ENCODE data around the gene FANK1.

FANK1 gene

GRCh38 chr10:125979976-125980375, 83.6 kb downstream of the FANK1 start:
- H3K36me3 ChIP-seq (ENCODE audit: control insufficient read depth, insufficient read depth, low read length), result no peaks in the 10 kb centered on the region
- no peaks in the 10 kb centered on the region for H3K27me3 ChIP-seq (ENCODE audit: control insufficient read depth, insufficient read depth, low read length)
- H3K9ac ChIP-seq (ENCODE audit: low read length), result no peak overlapping the region
- H3K4me3 ChIP-seq (ENCODE audit: low read depth, low read length), result no peak overlapping the region
- H3K4me1 ChIP-seq (ENCODE audit: control insufficient read depth, insufficient read depth, low read length), result peaks cover 17% of the 10 kb centered on the region
- no peaks in the 10 kb centered on the region for H3K9me3 ChIP-seq (ENCODE audit: control insufficient read depth, insufficient read depth, low read depth, low read length)
- H3K27ac ChIP-seq (ENCODE audit: low read depth, low read length), result no peak overlapping the region

- no peak overlapping the region for H3K9ac ChIP-seq (ENCODE audit: low read length)
- H3K9me3 ChIP-seq (ENCODE audit: control insufficient read depth, insufficient read depth, low read depth, low read length), result no peaks in the 10 kb centered on the region
- H3K4me3 ChIP-seq (ENCODE audit: low read depth, low read length), result no peak overlapping the region
- no peaks in the 10 kb centered on the region for H3K27me3 ChIP-seq (ENCODE audit: control insufficient read depth, insufficient read depth, low read length)
- no peak overlapping the region for H3K27ac ChIP-seq (ENCODE audit: low read depth, low read length)
- H3K36me3 ChIP-seq (ENCODE audit: control insufficient read depth, insufficient read depth, low read length), result no peaks in the 10 kb centered on the region
- peaks cover 17% of the 10 kb centered on the region for H3K4me1 ChIP-seq (ENCODE audit: control insufficient read depth, insufficient read depth, low read length)
Measured at GRCh38 chr10:125980521-125981035, 84.2 kb downstream of the FANK1 start.

- Histone ChIP-seq H3K9me3 (ENCODE audit: control insufficient read depth, insufficient read depth, low read depth, low read length) (no peaks in the 10 kb centered on the region), H3K4me1 (ENCODE audit: control insufficient read depth, insufficient read depth, low read length) (peaks cover 17% of the 10 kb centered on the region), H3K9ac (ENCODE audit: low read length) (no peak overlapping the region), H3K27ac (ENCODE audit: low read depth, low read length) (no peak overlapping the region), H3K27me3 (ENCODE audit: control insufficient read depth, insufficient read depth, low read length) (no peaks in the 10 kb centered on the region), H3K4me3 (ENCODE audit: low read depth, low read length) (no peak overlapping the region), H3K36me3 (ENCODE audit: control insufficient read depth, insufficient read depth, low read length) (no peaks in the 10 kb centered on the region)
Measured at GRCh38 chr10:125982260-125982948, 86.0 kb downstream of the FANK1 start.

- H3K27me3 ChIP-seq (ENCODE audit: control insufficient read depth, insufficient read depth, low read length), result no peaks in the 10 kb centered on the region
- no peak overlapping the region for H3K9ac ChIP-seq (ENCODE audit: low read length)
- no peak overlapping the region for H3K4me3 ChIP-seq (ENCODE audit: low read depth, low read length)
- no peak overlapping the region for H3K27ac ChIP-seq (ENCODE audit: low read depth, low read length)
- no peaks in the 10 kb centered on the region for H3K36me3 ChIP-seq (ENCODE audit: control insufficient read depth, insufficient read depth, low read length)
- H3K4me1 ChIP-seq (ENCODE audit: control insufficient read depth, insufficient read depth, low read length), result peaks cover 15% of the 10 kb centered on the region
- no peaks in the 10 kb centered on the region for H3K9me3 ChIP-seq (ENCODE audit: control insufficient read depth, insufficient read depth, low read depth, low read length)
Measured at GRCh38 chr10:125983161-125983560, 86.8 kb downstream of the FANK1 start.

GRCh38 chr10:125983656-125984055, 87.3 kb downstream of the FANK1 start:
- peaks cover 14% of the 10 kb centered on the region for H3K4me1 ChIP-seq (ENCODE audit: control insufficient read depth, insufficient read depth, low read length)
- no peaks in the 10 kb centered on the region for H3K9me3 ChIP-seq (ENCODE audit: control insufficient read depth, insufficient read depth, low read depth, low read length)
- no peak overlapping the region for H3K4me3 ChIP-seq (ENCODE audit: low read depth, low read length)
- H3K27me3 ChIP-seq (ENCODE audit: control insufficient read depth, insufficient read depth, low read length), result no peaks in the 10 kb centered on the region
- H3K9ac ChIP-seq (ENCODE audit: low read length), result no peak overlapping the region
- H3K36me3 ChIP-seq (ENCODE audit: control insufficient read depth, insufficient read depth, low read length), result no peaks in the 10 kb centered on the region
- no peak overlapping the region for H3K27ac ChIP-seq (ENCODE audit: low read depth, low read length)

GRCh38 chr10:125984346-125984745, 88.0 kb downstream of the FANK1 start:
- H3K9me3 ChIP-seq (ENCODE audit: control insufficient read depth, insufficient read depth, low read depth, low read length), result no peaks in the 10 kb centered on the region

GRCh38 chr10:125984865-125985495, 88.6 kb downstream of the FANK1 start:
- Histone ChIP-seq H3K4me1 (ENCODE audit: control insufficient read depth, insufficient read depth, low read length) (peaks cover 9% of the 10 kb centered on the region), H3K9ac (ENCODE audit: low read length) (no peak overlapping the region), H3K27me3 (ENCODE audit: control insufficient read depth, insufficient read depth, low read length) (no peaks in the 10 kb centered on the region), H3K9me3 (ENCODE audit: control insufficient read depth, insufficient read depth, low read depth, low read length) (peaks cover 3% of the 10 kb centered on the region; the same call in 1 of the 2 replicates), H3K36me3 (ENCODE audit: control insufficient read depth, insufficient read depth, low read length) (no peaks in the 10 kb centered on the region), H3K4me3 (ENCODE audit: low read depth, low read length) (no peak overlapping the region), H3K27ac (ENCODE audit: low read depth, low read length) (no peak overlapping the region)

More at GRCh38 chr10:125984346-125984745, 88.0 kb downstream of the FANK1 start:
- Histone ChIP-seq H3K4me1 (ENCODE audit: control insufficient read depth, insufficient read depth, low read length) (peaks cover 9% of the 10 kb centered on the region), H3K27me3 (ENCODE audit: control insufficient read depth, insufficient read depth, low read length) (no peaks in the 10 kb centered on the region), H3K36me3 (ENCODE audit: control insufficient read depth, insufficient read depth, low read length) (no peaks in the 10 kb centered on the region), H3K9ac (ENCODE audit: low read length) (no peak overlapping the region), H3K27ac (ENCODE audit: low read depth, low read length) (no peak overlapping the region), H3K4me3 (ENCODE audit: low read depth, low read length) (no peak overlapping the region)

GRCh38 chr10:125985557-125986240, 89.3 kb downstream of the FANK1 start:
- H3K4me1 ChIP-seq (ENCODE audit: control insufficient read depth, insufficient read depth, low read length), result peaks cover 9% of the 10 kb centered on the region
- H3K9me3 ChIP-seq (ENCODE audit: control insufficient read depth, insufficient read depth, low read depth, low read length), result peaks cover 9% of the 10 kb centered on the region; the same call in 1 of the 2 replicates
- H3K36me3 ChIP-seq (ENCODE audit: control insufficient read depth, insufficient read depth, low read length), result no peaks in the 10 kb centered on the region
- no peak overlapping the region for H3K9ac ChIP-seq (ENCODE audit: low read length)
- no peak overlapping the region for H3K4me3 ChIP-seq (ENCODE audit: low read depth, low read length)
- no peak overlapping the region for H3K27ac ChIP-seq (ENCODE audit: low read depth, low read length)
- no peaks in the 10 kb centered on the region for H3K27me3 ChIP-seq (ENCODE audit: control insufficient read depth, insufficient read depth, low read length)

- Histone ChIP-seq H3K4me3 (ENCODE audit: low read depth, low read length) (no peak overlapping the region), H3K36me3 (ENCODE audit: control insufficient read depth, insufficient read depth, low read length) (no peaks in the 10 kb centered on the region), H3K27ac (ENCODE audit: low read depth, low read length) (no peak overlapping the region), H3K4me1 (ENCODE audit: control insufficient read depth, insufficient read depth, low read length) (no peaks in the 10 kb centered on the region), H3K9me3 (ENCODE audit: control insufficient read depth, insufficient read depth, low read depth, low read length) (peaks cover 15% of the 10 kb centered on the region; the same call in 1 of the 2 replicates), H3K9ac (ENCODE audit: low read length) (no peak overlapping the region), H3K27me3 (ENCODE audit: control insufficient read depth, insufficient read depth, low read length) (no peaks in the 10 kb centered on the region)
Measured at GRCh38 chr10:125989791-125990190, 93.4 kb downstream of the FANK1 start.

GRCh38 chr10:125990974-125991373, 94.6 kb downstream of the FANK1 start:
- Histone ChIP-seq H3K27me3 (ENCODE audit: control insufficient read depth, insufficient read depth, low read length) (no peaks in the 10 kb centered on the region), H3K9me3 (ENCODE audit: control insufficient read depth, insufficient read depth, low read depth, low read length) (peaks cover 15% of the 10 kb centered on the region; the same call in 1 of the 2 replicates), H3K27ac (ENCODE audit: low read depth, low read length) (no peak overlapping the region), H3K4me1 (ENCODE audit: control insufficient read depth, insufficient read depth, low read length) (no peaks in the 10 kb centered on the region), H3K4me3 (ENCODE audit: low read depth, low read length) (no peak overlapping the region), H3K36me3 (ENCODE audit: control insufficient read depth, insufficient read depth, low read length) (no peaks in the 10 kb centered on the region), H3K9ac (ENCODE audit: low read length) (no peak overlapping the region)

- Histone ChIP-seq H3K27me3 (ENCODE audit: control insufficient read depth, insufficient read depth, low read length) (no peaks in the 10 kb centered on the region), H3K27ac (ENCODE audit: low read depth, low read length) (no peak overlapping the region), H3K9me3 (ENCODE audit: control insufficient read depth, insufficient read depth, low read depth, low read length) (peaks cover 15% of the 10 kb centered on the region; the same call in 1 of the 2 replicates), H3K4me3 (ENCODE audit: low read depth, low read length) (no peak overlapping the region), H3K4me1 (ENCODE audit: control insufficient read depth, insufficient read depth, low read length) (no peaks in the 10 kb centered on the region), H3K9ac (ENCODE audit: low read length) (no peak overlapping the region), H3K36me3 (ENCODE audit: control insufficient read depth, insufficient read depth, low read length) (no peaks in the 10 kb centered on the region)
Measured at GRCh38 chr10:125991392-125991791, 95.0 kb downstream of the FANK1 start.

Data from HUES6 (cell line).